ENCODE results near the gene DSP.

Gene DSP

DNA sequence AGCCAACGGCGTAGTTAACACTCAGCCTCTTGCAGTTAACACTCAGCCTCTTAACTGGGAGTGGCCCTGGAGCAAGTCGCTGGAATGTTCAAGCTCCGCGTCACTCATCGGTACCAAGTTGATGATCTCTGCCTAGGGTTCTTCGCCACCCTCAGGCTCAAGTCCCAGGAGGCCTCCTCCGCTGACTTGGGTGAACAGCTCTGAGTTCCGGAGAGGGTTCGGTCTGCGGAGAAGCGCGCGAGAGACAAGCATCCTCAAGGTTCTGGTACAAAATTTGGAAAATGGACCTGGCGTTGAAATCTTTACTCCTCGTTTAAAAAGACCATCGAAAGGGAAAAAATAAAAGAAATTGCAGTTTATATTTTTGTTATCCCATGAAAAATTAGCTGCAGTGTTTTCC, 876 bp upstream of the DSP start:
- H3K4me1 ChIP-seq (ENCODE audit: control insufficient read depth, insufficient read depth, low read length): peaks cover 10% of the 10 kb centered on the region
- peak overlapping the region; percentile 69 for H3K4me3 ChIP-seq (ENCODE audit: low read depth, low read length)
- no peak overlapping the region for H3K9ac ChIP-seq (ENCODE audit: low read depth, low read length)
- H3K36me3 ChIP-seq (ENCODE audit: control insufficient read depth, insufficient read depth, low read length): no peaks in the 10 kb centered on the region
- no peaks in the 10 kb centered on the region for H3K9me3 ChIP-seq (ENCODE audit: control insufficient read depth, insufficient read depth, low read length)
- peaks cover 35% of the 10 kb centered on the region for H3K27me3 ChIP-seq (ENCODE audit: control insufficient read depth, insufficient read depth, low read length)

DNA sequence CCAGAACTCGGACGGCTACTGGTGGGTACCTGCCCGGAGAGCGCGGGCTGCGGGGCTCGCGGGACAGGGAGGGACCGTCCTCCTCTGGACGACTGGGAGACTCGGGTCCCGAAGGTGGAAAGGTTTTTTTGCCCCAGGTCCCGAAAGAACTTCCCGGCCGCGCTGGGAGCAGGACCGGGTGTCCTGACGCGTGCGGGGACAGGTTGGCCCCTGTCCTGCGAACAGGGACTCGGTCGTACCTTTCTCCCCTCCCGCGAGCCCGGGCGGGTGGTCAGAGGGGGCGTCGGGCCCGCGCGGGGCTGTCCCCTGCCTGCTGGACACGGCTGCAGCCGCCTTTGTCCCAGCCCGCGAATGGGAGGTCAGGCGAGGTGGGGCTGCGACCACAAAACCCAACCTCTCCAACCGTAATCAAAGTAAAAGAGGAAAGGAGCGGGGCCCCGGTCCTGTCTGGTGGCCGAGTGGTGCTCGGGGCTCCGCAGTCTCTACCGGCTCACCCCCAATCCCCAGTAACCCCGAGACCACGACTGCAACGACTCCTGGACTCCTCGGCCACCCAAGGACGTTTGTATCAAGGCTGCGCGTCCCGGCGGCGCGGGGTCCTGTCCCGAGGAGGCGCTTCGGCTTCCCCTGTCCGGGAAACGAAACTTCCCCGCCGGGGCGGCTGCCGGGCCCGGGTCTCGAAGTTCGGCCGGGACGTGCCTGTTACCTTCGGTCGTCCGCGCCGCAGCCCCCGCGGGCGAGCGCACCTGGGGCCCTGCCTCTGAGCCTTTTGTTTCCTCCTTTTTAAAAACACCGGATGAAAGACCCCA, 798 bp downstream of the DSP start:
- Histone ChIP-seq H3K36me3 (ENCODE audit: control insufficient read depth, insufficient read depth, low read length) (no peaks in the 10 kb centered on the region), H3K9ac (ENCODE audit: low read depth, low read length) (peak overlapping the region; percentile 70), H3K4me1 (ENCODE audit: control insufficient read depth, insufficient read depth, low read length) (peaks cover 15% of the 10 kb centered on the region), H3K4me3 (ENCODE audit: low read depth, low read length) (peak overlapping the region; percentile 69), H3K27me3 (ENCODE audit: control insufficient read depth, insufficient read depth, low read length) (peaks cover 39% of the 10 kb centered on the region), H3K9me3 (ENCODE audit: control insufficient read depth, insufficient read depth, low read length) (no peaks in the 10 kb centered on the region)

DNA sequence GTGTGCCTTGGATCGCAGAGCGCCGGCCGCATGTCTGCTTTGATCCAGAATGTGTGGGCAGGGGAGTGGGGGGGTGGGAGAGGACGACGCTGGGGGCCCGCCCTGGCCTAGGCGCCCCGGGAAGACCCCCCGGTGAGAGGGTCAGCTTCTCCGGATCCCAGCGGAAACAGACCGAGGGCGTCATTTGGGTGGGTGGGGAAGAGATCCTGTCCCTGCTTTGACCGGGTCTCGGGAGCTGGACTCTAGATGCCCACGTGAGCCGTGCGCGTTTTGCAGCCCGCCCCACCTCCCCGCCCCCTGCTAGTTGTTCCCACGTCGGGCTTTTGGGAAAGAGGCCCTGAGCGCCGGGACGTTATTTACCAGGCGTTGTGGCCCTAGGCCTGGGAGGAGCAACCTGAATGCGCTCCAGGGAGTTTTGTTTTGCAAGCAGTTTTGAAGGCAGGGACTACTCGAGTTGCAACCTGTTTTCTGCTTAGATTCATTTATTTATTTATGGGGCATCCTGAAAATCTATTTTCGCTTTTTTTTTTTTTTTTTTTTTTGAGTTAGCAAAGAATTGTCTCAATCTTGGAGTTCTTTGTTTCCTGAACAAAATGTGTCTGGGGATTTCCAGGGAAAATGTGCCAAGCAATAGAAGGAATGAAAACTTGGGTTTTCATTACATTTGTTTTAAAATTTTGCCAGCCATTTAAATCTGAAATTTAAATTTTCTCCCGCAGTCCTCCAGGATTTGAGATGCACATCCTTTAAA, 1.6 kb downstream of the DSP start:
- H3K9ac ChIP-seq (ENCODE audit: low read depth, low read length): peak overlapping the region; percentile 70

DNA sequence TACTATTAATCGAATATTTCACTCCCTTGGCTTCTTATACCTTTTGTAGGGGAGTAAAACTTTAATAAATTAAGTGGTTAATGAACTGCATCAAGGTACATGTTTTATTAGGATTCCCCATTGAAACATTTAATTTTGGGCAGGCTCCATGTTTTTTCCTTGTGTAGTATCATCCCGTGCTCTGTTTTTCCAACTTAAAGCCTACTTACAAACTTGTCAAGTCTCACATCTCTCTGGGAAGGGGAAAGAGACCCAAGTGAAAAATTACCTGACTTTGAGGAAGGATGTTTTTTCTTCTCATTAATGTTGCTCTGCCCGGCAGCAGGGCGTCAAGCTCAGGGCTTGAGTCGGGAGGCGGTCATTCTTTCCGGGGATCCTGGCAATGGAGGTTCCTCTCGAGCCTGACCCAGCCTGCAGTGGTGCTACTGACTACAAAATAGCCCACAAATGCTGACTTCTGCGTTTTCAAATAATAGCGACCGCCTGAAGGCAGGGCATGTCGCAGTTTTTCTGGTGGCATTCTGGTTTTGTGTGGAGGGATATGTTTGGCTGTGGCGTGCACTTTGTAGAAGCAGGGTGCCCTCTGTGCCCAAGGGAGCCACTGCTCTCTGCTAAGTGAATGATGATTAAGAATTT, 2.4 kb downstream of the DSP start:
- H3K27me3 ChIP-seq (ENCODE audit: control insufficient read depth, insufficient read depth, low read length): peaks cover 24% of the 10 kb centered on the region
- H3K4me1 ChIP-seq (ENCODE audit: control insufficient read depth, insufficient read depth, low read length): peaks cover 23% of the 10 kb centered on the region
- no peaks in the 10 kb centered on the region for H3K9me3 ChIP-seq (ENCODE audit: control insufficient read depth, insufficient read depth, low read length)
- H3K9ac ChIP-seq (ENCODE audit: low read depth, low read length): no peak overlapping the region
- no peaks in the 10 kb centered on the region for H3K36me3 ChIP-seq (ENCODE audit: control insufficient read depth, insufficient read depth, low read length)
- peak overlapping the region; percentile 69 for H3K4me3 ChIP-seq (ENCODE audit: low read depth, low read length)

More for the DNA sequence above, 1.6 kb downstream of the DSP start:
- Histone ChIP-seq H3K27me3 (ENCODE audit: control insufficient read depth, insufficient read depth, low read length) (peaks cover 33% of the 10 kb centered on the region), H3K9me3 (ENCODE audit: control insufficient read depth, insufficient read depth, low read length) (no peaks in the 10 kb centered on the region), H3K36me3 (ENCODE audit: control insufficient read depth, insufficient read depth, low read length) (no peaks in the 10 kb centered on the region), H3K4me3 (ENCODE audit: low read depth, low read length) (peak overlapping the region; percentile 69), H3K4me1 (ENCODE audit: control insufficient read depth, insufficient read depth, low read length) (peaks cover 15% of the 10 kb centered on the region)

DNA sequence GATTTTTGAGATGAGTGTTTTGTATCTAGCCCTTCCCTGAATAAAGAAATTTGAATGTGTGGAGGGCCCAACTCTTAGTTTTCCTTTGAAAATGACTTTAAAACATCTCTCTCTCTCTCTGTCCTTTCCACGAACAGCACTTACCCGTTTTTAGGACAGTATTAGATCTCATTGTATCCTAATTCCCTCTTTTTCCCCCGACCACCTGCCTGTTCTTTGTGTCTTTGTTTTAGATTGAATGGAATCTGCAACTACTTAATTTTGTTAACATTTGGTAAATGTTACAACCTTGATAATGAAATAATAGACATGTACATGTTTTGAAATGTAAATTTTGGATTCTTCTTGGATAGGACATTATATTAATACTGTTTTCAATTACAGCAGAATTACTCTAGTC, 3.1 kb downstream of the DSP start:
- peaks cover 23% of the 10 kb centered on the region for H3K4me1 ChIP-seq (ENCODE audit: control insufficient read depth, insufficient read depth, low read length)
- no peaks in the 10 kb centered on the region for H3K9me3 ChIP-seq (ENCODE audit: control insufficient read depth, insufficient read depth, low read length)
- no peaks in the 10 kb centered on the region for H3K36me3 ChIP-seq (ENCODE audit: control insufficient read depth, insufficient read depth, low read length)
- peaks cover 20% of the 10 kb centered on the region for H3K27me3 ChIP-seq (ENCODE audit: control insufficient read depth, insufficient read depth, low read length)
- H3K9ac ChIP-seq (ENCODE audit: low read depth, low read length): no peak overlapping the region
- H3K4me3 ChIP-seq (ENCODE audit: low read depth, low read length): peak overlapping the region; percentile 69

DNA sequence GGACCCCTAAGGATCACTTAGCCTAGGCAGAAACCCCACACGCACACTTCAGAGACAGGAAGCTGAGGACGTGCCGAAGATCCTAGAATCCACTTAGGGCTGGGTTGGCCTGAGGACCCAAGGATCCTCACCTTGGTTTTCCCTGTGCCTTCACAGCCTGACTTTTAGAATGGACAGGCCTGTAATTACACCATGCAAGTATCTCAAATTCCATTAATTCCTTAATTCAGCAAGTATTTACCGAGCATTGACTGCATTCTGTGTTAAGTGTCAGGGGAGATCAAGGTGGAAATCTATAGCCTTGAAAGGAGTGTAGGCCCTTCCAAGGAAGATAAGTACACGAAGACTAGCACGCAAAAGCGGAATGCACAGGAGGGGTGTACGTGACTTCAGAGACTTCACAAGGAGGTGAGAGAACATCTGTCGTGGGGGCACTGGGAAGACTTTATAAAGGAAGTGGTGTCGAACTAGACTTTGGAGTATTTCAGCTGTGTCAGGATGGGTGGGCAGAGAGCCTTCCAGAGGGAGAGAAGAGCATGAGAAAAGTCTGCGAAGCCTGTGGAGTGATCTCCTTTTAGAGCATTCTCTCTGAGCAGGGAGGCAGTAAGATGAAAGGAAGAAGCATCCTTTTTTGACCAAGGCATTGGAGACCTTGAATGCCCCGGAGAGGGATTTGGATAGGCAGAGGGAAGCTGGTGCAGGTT, 4.0 kb downstream of the DSP start:
- Histone ChIP-seq H3K36me3 (ENCODE audit: control insufficient read depth, insufficient read depth, low read length) (no peaks in the 10 kb centered on the region), H3K27me3 (ENCODE audit: control insufficient read depth, insufficient read depth, low read length) (peaks cover 11% of the 10 kb centered on the region), H3K4me1 (ENCODE audit: control insufficient read depth, insufficient read depth, low read length) (peaks cover 23% of the 10 kb centered on the region), H3K4me3 (ENCODE audit: low read depth, low read length) (no peak overlapping the region), H3K9ac (ENCODE audit: low read depth, low read length) (no peak overlapping the region), H3K9me3 (ENCODE audit: control insufficient read depth, insufficient read depth, low read length) (no peaks in the 10 kb centered on the region)

DNA sequence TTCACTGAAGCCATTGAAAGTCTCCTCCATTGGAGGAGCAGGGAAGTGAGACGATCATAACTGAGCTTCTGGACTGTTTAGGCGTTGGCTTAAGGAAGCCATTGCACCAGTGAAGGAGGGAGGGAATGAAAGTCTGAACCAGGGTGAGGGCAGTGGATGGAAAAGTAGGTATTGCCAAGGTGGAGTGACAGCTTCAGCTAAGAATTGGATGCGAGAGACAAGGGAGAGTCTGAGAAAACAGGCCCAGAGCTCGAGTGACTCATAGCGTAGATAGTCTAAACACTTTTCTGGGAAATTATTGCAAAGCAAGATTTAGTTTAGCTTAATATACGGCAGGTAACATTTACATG, 4.5 kb downstream of the DSP start:
- Histone ChIP-seq H3K9ac (ENCODE audit: low read depth, low read length) (no peak overlapping the region), H3K27me3 (ENCODE audit: control insufficient read depth, insufficient read depth, low read length) (peaks cover 6% of the 10 kb centered on the region), H3K4me3 (ENCODE audit: low read depth, low read length) (no peak overlapping the region), H3K4me1 (ENCODE audit: control insufficient read depth, insufficient read depth, low read length) (peaks cover 23% of the 10 kb centered on the region), H3K36me3 (ENCODE audit: control insufficient read depth, insufficient read depth, low read length) (no peaks in the 10 kb centered on the region), H3K9me3 (ENCODE audit: control insufficient read depth, insufficient read depth, low read length) (no peaks in the 10 kb centered on the region)

DNA sequence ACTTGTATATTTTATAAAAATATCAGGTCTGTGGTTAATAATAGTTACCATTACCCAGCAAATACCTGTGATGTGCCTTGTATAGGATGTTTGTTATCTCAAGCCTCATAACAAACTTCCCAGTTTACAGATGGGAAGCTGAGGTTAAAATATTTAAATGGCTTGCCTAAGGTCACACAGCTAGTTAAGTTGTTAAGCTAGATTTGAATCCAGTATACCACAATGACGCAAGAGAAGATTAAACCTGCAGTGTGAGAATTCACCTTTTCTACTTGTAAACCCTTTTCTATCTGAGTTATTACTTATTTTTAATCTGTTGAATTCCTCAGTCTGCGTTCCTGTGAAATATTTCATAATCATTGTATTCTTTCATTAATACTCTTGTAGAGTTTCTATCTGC, 4.9 kb downstream of the DSP start:
- Histone ChIP-seq H3K9me3 (ENCODE audit: control insufficient read depth, insufficient read depth, low read length) (no peaks in the 10 kb centered on the region), H3K36me3 (ENCODE audit: control insufficient read depth, insufficient read depth, low read length) (no peaks in the 10 kb centered on the region), H3K4me3 (ENCODE audit: low read depth, low read length) (no peak overlapping the region), H3K27me3 (ENCODE audit: control insufficient read depth, insufficient read depth, low read length) (peaks cover 6% of the 10 kb centered on the region), H3K9ac (ENCODE audit: low read depth, low read length) (no peak overlapping the region), H3K4me1 (ENCODE audit: control insufficient read depth, insufficient read depth, low read length) (peaks cover 23% of the 10 kb centered on the region)

DNA sequence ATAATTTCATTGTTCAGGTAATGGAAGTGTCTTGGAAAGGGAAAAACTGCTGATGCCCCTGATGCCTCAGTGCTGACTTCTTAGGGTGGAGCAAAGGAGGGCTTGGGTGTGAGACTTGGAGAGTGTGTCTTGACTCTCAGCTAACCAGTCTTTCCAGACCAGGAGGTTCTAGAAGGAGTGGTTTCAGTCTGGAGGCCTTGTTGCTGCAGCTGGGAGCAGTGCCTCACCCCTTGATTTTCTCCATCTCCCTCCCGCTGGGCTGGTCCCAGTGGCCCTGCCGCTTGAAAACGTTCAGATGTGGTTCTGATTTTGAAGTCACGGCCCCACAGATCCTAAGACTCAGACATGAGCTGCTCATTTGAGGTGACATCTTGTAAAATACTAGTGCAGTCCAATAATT, 5.4 kb downstream of the DSP start:
- peaks cover 6% of the 10 kb centered on the region for H3K27me3 ChIP-seq (ENCODE audit: control insufficient read depth, insufficient read depth, low read length)
- peaks cover 23% of the 10 kb centered on the region for H3K4me1 ChIP-seq (ENCODE audit: control insufficient read depth, insufficient read depth, low read length)

DNA sequence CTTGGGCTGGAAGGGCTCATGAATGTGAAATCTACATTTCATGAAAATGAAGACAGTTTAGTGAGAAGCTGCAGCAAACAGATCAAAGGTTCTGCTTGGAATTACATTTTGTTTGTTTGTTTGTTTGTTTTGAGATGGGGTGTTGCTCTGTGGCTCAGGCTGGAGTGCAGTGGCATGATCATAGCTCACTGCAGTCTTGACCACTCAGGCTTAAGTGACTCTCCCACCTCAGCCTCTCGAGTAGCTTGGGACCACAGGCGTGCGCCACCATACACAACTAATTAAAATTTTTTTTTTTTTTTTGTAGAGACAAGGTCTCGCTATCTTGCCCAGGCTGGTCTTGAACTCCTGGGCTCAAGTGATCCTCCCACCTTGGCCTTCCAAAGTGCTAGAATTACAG, 5.8 kb downstream of the DSP start:
- H3K27me3 ChIP-seq (ENCODE audit: control insufficient read depth, insufficient read depth, low read length): peaks cover 6% of the 10 kb centered on the region
- H3K36me3 ChIP-seq (ENCODE audit: control insufficient read depth, insufficient read depth, low read length): no peaks in the 10 kb centered on the region
- H3K9me3 ChIP-seq (ENCODE audit: control insufficient read depth, insufficient read depth, low read length): no peaks in the 10 kb centered on the region
- H3K9ac ChIP-seq (ENCODE audit: low read depth, low read length): no peak overlapping the region
- no peak overlapping the region for H3K4me3 ChIP-seq (ENCODE audit: low read depth, low read length)
- H3K4me1 ChIP-seq (ENCODE audit: control insufficient read depth, insufficient read depth, low read length): peaks cover 23% of the 10 kb centered on the region

More for the DNA sequence above, 5.4 kb downstream of the DSP start:
- no peak overlapping the region for H3K4me3 ChIP-seq (ENCODE audit: low read depth, low read length)
- H3K9ac ChIP-seq (ENCODE audit: low read depth, low read length): no peak overlapping the region
- no peaks in the 10 kb centered on the region for H3K36me3 ChIP-seq (ENCODE audit: control insufficient read depth, insufficient read depth, low read length)
- H3K9me3 ChIP-seq (ENCODE audit: control insufficient read depth, insufficient read depth, low read length): no peaks in the 10 kb centered on the region

DNA sequence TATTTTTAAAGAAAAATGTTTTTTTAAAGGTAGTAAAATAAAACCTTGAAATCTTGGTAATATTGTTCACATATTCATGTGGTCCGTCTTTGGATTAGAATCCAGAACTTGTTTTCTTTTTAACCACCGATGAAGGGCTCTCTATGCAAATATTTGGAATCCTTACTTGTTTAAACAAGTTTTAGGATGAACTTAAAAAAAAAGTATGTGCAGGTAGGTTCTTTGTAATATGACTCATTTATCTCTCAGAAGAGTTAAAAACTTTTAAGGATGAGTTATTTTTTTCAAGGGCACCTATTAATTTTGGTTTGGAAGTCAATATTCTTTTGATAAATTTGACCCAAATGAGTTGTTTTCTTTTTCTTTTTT, 8.9 kb downstream of the DSP start:
- Histone ChIP-seq H3K36me3 (ENCODE audit: control insufficient read depth, insufficient read depth, low read length) (no peaks in the 10 kb centered on the region), H3K9me3 (ENCODE audit: control insufficient read depth, insufficient read depth, low read length) (no peaks in the 10 kb centered on the region), H3K4me3 (ENCODE audit: low read depth, low read length) (no peak overlapping the region), H3K9ac (ENCODE audit: low read depth, low read length) (no peak overlapping the region), H3K4me1 (ENCODE audit: control insufficient read depth, insufficient read depth, low read length) (peaks cover 13% of the 10 kb centered on the region), H3K27me3 (ENCODE audit: control insufficient read depth, insufficient read depth, low read length) (peaks cover 6% of the 10 kb centered on the region)
